ENCODE measurements around the gene HERC3. TPM values are rescaled to one million over a fixed set of nuclear protein-coding genes. Genes with fewer than 3 reads are reported as not detected.

The HERC3 gene
- total and polyA plus RNA-seq, 10 of the 15 experiments (the other 5 are each of a cell fraction or from before 2014, with no cell fraction given), result 0.52 to 18.2 (median 2.8) TPM

DNA sequence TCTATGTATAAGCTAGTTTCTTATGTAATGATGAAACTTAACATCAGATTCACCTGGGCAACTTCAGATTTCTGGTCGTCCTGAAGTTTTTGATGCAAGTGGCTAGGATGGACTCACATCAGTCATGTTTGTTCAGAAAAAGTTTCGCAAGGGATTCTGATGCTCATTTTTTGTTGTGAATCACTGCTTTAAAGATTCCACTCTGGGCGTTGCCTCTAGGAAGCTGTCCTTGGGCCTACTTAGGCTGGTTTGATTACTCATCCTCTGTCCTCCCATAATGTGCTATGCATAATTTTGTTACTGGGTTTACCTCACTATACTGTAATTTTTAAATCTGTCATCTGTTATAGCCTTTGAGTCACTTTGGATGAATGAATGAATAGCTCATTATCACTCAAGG, 30.8 kb downstream of the HERC3 start:
- 85% methylated on average over 3 of the region's 3 CpGs for WGBS (ENCODE audit: insufficient coverage, insufficient replicate concordance, low lambda C conversion rate, missing lambda C conversion rate)
- ChIA-PET CTCF (interaction anchor here (0.9 kb wide), 1 partner anchor 10 kb away, joined by 3 read pairs; no protein-coding TSS in a partner anchor), RAD21 (ENCODE audit: unreplicated experiment) (no interaction called here), POLR2A (no interaction called here), SMC1A (ENCODE audit: uncharacterized antibody, unreplicated experiment) (no interaction called here)
- DNase-seq (ENCODE audit: low read depth, low spot score), result no peak
- H3K36me3 ChIP-seq (ENCODE audit: control insufficient read depth in 2 of 2, insufficient read depth in 2 of 2, low read length in 1 of 2), result no peaks in the 10 kb centered on the region
- intact Hi-C loops (cut with micrococcal nuclease; ENCODE audit: unreplicated experiment) (no loop called here), in situ Hi-C loops (cut with MboI) (no loop called here)
- no peaks in the 10 kb centered on the region for H3K9me3 ChIP-seq (replicated peaks; ENCODE audit: control insufficient read depth, insufficient read depth, low read length)
- BruUV-seq (replicated peaks), result no TSS peak
- H3K9ac ChIP-seq (ENCODE audit: control insufficient read depth, insufficient read depth, low read length), result no peak overlapping the region
- H3K4me2 ChIP-seq (ENCODE audit: control insufficient read depth, insufficient read depth), result no peak overlapping the region
- no peak overlapping the region for H3K4me3 ChIP-seq
- no peaks in the 10 kb centered on the region for H4K20me1 ChIP-seq (ENCODE audit: control insufficient read depth, insufficient read depth)
- H3K4me1 ChIP-seq (ENCODE audit: control insufficient read depth, insufficient read depth, low read length), result no peaks in the 10 kb centered on the region
- H2AFZ ChIP-seq (ENCODE audit: control insufficient read depth, low read depth, low read length), result no peak overlapping the region
- no peak for ATAC-seq
- H3K79me2 ChIP-seq (ENCODE audit: control insufficient read depth, insufficient read depth, low read length), result no peaks in the 10 kb centered on the region
- H3K27me3 ChIP-seq (replicated peaks in 1 of 2; ENCODE audit: control insufficient read depth in 2 of 2, insufficient read depth in 2 of 2, low read length in 1 of 2), result no peaks in the 10 kb centered on the region
- no peak overlapping the region for H3K27ac ChIP-seq (ENCODE audit: control insufficient read depth, insufficient read depth)
- no peak for FAIRE-seq
- TF ChIP-seq MYC (IDR thresholded peaks at IDR 0.05; ENCODE audit: insufficient read depth, insufficient read length, insufficient replicate concordance, low read length, severe bottlenecking) (no peak), NBN (IDR thresholded peaks at IDR 0.05) (no peak), HDAC2 (IDR thresholded peaks at IDR 0.05) (no peak), ZNF217 (IDR thresholded peaks at IDR 0.05) (no peak), CHD4 (IDR thresholded peaks at IDR 0.05) (no peak), DPF2 (IDR thresholded peaks at IDR 0.05) (no peak), BHLHE40 (IDR thresholded peaks at IDR 0.05; ENCODE audit: borderline replicate concordance in 1 of 2, low read depth in 2 of 2, low read length in 1 of 2) (no peak), PAX8 (IDR thresholded peaks at IDR 0.05) (no peak), SMARCA5 (IDR thresholded peaks at IDR 0.05) (no peak), ZNF24 (IDR thresholded peaks at IDR 0.05) (no peak), GATAD2B (conservative IDR thresholded peaks at IDR 0.05; ENCODE audit: low read depth) (no peak), EZH2 (IDR thresholded peaks at IDR 0.05; ENCODE audit: borderline replicate concordance, control insufficient read depth, low read depth, low read length) (no peak), POU2F2 (IDR thresholded peaks at IDR 0.05; ENCODE audit: borderline replicate concordance, low read depth, low read length) (no peak), ZNF274 (IDR thresholded peaks at IDR 0.05; ENCODE audit: insufficient read depth, insufficient read length) (no peak)
- TF ChIP-seq, protein P1, sequence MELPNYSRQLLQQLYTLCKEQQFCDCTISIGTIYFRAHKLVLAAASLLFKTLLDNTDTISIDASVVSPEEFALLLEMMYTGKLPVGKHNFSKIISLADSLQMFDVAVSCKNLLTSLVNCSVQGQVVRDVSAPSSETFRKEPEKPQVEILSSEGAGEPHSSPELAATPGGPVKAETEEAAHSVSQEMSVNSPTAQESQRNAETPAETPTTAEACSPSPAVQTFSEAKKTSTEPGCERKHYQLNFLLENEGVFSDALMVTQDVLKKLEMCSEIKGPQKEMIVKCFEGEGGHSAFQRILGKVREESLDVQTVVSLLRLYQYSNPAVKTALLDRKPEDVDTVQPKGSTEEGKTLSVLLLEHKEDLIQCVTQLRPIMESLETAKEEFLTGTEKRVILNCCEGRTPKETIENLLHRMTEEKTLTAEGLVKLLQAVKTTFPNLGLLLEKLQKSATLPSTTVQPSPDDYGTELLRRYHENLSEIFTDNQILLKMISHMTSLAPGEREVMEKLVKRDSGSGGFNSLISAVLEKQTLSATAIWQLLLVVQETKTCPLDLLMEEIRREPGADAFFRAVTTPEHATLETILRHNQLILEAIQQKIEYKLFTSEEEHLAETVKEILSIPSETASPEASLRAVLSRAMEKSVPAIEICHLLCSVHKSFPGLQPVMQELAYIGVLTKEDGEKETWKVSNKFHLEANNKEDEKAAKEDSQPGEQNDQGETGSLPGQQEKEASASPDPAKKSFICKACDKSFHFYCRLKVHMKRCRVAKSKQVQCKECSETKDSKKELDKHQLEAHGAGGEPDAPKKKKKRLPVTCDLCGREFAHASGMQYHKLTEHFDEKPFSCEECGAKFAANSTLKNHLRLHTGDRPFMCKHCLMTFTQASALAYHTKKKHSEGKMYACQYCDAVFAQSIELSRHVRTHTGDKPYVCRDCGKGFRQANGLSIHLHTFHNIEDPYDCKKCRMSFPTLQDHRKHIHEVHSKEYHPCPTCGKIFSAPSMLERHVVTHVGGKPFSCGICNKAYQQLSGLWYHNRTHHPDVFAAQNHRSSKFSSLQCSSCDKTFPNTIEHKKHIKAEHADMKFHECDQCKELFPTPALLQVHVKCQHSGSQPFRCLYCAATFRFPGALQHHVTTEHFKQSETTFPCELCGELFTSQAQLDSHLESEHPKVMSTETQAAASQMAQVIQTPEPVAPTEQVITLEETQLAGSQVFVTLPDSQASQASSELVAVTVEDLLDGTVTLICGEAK (IDR thresholded peaks at IDR 0.05; ENCODE audit: borderline replicate concordance), result no peak
- TF ChIP-seq, protein P2, sequence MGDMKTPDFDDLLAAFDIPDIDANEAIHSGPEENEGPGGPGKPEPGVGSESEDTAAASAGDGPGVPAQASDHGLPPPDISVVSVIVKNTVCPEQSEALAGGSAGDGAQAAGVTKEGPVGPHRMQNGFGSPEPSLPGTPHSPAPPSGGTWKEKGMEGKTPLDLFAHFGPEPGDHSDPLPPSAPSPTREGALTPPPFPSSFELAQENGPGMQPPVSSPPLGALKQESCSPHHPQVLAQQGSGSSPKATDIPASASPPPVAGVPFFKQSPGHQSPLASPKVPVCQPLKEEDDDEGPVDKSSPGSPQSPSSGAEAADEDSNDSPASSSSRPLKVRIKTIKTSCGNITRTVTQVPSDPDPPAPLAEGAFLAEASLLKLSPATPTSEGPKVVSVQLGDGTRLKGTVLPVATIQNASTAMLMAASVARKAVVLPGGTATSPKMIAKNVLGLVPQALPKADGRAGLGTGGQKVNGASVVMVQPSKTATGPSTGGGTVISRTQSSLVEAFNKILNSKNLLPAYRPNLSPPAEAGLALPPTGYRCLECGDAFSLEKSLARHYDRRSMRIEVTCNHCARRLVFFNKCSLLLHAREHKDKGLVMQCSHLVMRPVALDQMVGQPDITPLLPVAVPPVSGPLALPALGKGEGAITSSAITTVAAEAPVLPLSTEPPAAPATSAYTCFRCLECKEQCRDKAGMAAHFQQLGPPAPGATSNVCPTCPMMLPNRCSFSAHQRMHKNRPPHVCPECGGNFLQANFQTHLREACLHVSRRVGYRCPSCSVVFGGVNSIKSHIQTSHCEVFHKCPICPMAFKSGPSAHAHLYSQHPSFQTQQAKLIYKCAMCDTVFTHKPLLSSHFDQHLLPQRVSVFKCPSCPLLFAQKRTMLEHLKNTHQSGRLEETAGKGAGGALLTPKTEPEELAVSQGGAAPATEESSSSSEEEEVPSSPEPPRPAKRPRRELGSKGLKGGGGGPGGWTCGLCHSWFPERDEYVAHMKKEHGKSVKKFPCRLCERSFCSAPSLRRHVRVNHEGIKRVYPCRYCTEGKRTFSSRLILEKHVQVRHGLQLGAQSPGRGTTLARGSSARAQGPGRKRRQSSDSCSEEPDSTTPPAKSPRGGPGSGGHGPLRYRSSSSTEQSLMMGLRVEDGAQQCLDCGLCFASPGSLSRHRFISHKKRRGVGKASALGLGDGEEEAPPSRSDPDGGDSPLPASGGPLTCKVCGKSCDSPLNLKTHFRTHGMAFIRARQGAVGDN (IDR thresholded peaks at IDR 0.05), result no peak
